GM18909 (cell line): ENCODE results near the gene KRT16.
"Not testable (repeated sequence)": the region's sequence is repeated elsewhere in the genome, so short reads cannot be mapped to it uniquely, and the experiment has no call there.

Experiments
- ATAC-seq: cut with Tn5 transposase; IDR thresholded peaks from one replicate; pipeline ENCODE4 v1.9.1; 2021; ENCODE audit warnings: mild to moderate bottlenecking; ENCODE audit not compliant: unreplicated experiment, poor library complexity

KRT16 gene

GRCh38 chr17:41586863-41587495 lies 25.6 kb downstream of the KRT16 start, which contains the start of gene KRT14:
Gene KRT14 (minus strand): TSS chr17:41586895. CDS start chr17:41586834, 61 bp downstream.
- ATAC-seq: no peak

- ATAC-seq: no peak
These were observed 27.1 kb downstream of the KRT16 start for GRCh38 chr17:41585301-41586056.

- not testable (repeated sequence) for ATAC-seq
These were observed 28.1 kb downstream of the KRT16 start for GRCh38 chr17:41584331-41584927.

GRCh38 chr17:41583137-41584127 lies 29.1 kb downstream of the KRT16 start:
- no peak for ATAC-seq

GRCh38 chr17:41582061-41582968 lies 30.3 kb downstream of the KRT16 start:
- not testable (repeated sequence) for ATAC-seq

GRCh38 chr17:41581366-41582060 lies 31.1 kb downstream of the KRT16 start:
- ATAC-seq: no peak

- no peak for ATAC-seq
These were observed 31.7 kb downstream of the KRT16 start for GRCh38 chr17:41580687-41581365.

GRCh38 chr17:41580244-41580575 lies 32.4 kb downstream of the KRT16 start:
- no peak for ATAC-seq

- ATAC-seq: no peak
These were observed 32.9 kb downstream of the KRT16 start for GRCh38 chr17:41579484-41580243.

- no peak for ATAC-seq
These were observed 33.6 kb downstream of the KRT16 start for GRCh38 chr17:41578971-41579370.

- ATAC-seq: no peak
These were observed 34.0 kb downstream of the KRT16 start for GRCh38 chr17:41578538-41578937.

- not testable (repeated sequence) for ATAC-seq
These were observed 35.8 kb downstream of the KRT16 start for GRCh38 chr17:41576740-41577139.

GRCh38 chr17:41575336-41575735 lies 37.2 kb downstream of the KRT16 start:
- ATAC-seq: no peak

- ATAC-seq: no peak
These were observed 40.8 kb downstream of the KRT16 start, which contains the start of gene KRT9 for GRCh38 chr17:41571561-41572434. Gene KRT9 (minus strand): TSS chr17:41572059. CDS start chr17:41571992, 67 bp downstream.

- no peak for ATAC-seq
These were observed 45.2 kb downstream of the KRT16 start for GRCh38 chr17:41567317-41567716.

GRCh38 chr17:41565338-41565737 lies 47.2 kb downstream of the KRT16 start:
- no peak for ATAC-seq
